Left lung (tissue), 10 donors: ENCODE measurements around the gene RANBP17. TPM values are rescaled to one million over a fixed set of nuclear protein-coding genes. Genes with fewer than 3 reads are reported as not detected.
A peak's percentile ranks its signal among the peaks of the same experiment; 100 is the strongest.

Source experiments
- ATAC-seq: fragments of 200-7000 bp; cut with Tn5 transposase; one replicate; pipeline ENCODE4 v1.9.1; 2020; ENCODE audit warnings: moderate library complexity
- DNase-seq, 4 donors: peaks; one replicate each; pipeline ENCODE4 v3.0.0-alpha.2; 2013 to 2020
- H3K27ac ChIP-seq, 2 donors: fragments of 200-600 bp; sonication (generic) in 1 of 2; one replicate each; pipeline versions ENCODE4 v1.5.0 to v1.8.0; 2020 to 2021
- H3K27me3 ChIP-seq, 2 donors: fragments of 200-600 bp; sonication (generic) in 1 of 2; one replicate each; pipeline versions ENCODE4 v1.5.0 to v1.8.0; 2020 to 2021
- H3K36me3 ChIP-seq, 2 donors: fragments of 200-600 bp; sonication (generic) in 1 of 2; one replicate each; pipeline versions ENCODE4 v1.5.0 to v1.8.0; 2020 to 2021
- H3K4me1 ChIP-seq, 2 donors: fragments of 200-600 bp; one replicate each; pipeline ENCODE4 v1.8.0; 2021
- H3K4me3 ChIP-seq, 2 donors: fragments of 200-600 bp; sonication (generic) in 1 of 2; one replicate each; pipeline versions ENCODE4 v1.5.0 to v1.8.0; 2020 to 2021; ENCODE audit warnings: mild to moderate bottlenecking in 1 of 2
- H3K9me3 ChIP-seq, 2 donors: fragments of 200-600 bp; sonication (generic) in 1 of 2; one replicate each; pipeline versions ENCODE4 v1.5.0 to v1.8.0; 2020 to 2021
- CTCF ChIP-seq, 2 donors: fragments of 200-600 bp; sonication (generic) in 1 of 2; IDR thresholded peaks; one replicate each; pipeline versions ENCODE4 v1.5.0 to v1.8.0; 2021; ENCODE audit warnings: antibody characterized with exemption in 2 of 2
- intact Hi-C, 2 donors: fragments of 100-400 bp; cut with DNase I; formaldehyde crosslinking; loops; one replicate each; pipeline versions ENCODE4 v1.11.2 to v1.14.2; 2022
- polyA plus RNA-seq, 6 donors: library from polyadenylated mRNA; unstranded; fragments of 120-200 nt; gene quantifications; one replicate each; pipeline ENCODE4 v1.2.1, GENCODE V29; 2013; ENCODE audit not compliant: insufficient read length in 6 of 6
- total RNA-seq, 2 donors: library from RNA; stranded (reverse); fragmentation: NEBNext Ultra II Directional; extraction: Animal tissue kit (Norgen Biotek cat#: 25700); gene quantifications; one replicate each; pipeline ENCODE4 v1.2.1, GENCODE V29; 2021
- donor health status: DM: no; HTN: yes; CAD: no.
- donor health status: DM: no; HTN: no; CAD: no.

RANBP17 gene
- total and polyA plus RNA-seq, 8 donors = 17.0 to 44.5 (median 33.7) TPM

DNA sequence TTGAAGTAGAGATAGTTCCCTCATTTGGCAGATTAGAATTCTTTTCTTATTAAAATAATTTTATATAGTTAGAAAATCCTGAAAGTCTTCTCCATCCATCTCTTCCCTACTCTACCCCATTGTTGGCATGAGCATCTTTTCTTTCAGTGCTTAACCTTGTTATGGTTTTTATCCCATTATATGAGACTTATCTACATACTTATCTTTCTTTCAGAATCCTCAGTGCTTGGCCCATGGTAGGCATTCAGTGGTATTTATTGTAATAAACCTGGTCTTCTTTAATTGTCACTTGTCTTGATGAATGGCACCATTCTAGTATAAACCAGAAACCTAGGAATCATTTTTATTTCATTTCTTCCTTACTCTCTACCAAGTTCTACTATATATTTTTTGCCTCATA, 277.4 kb downstream of the RANBP17 start:
- intact Hi-C loops = no loop called here
- ATAC-seq = no peak

DNA sequence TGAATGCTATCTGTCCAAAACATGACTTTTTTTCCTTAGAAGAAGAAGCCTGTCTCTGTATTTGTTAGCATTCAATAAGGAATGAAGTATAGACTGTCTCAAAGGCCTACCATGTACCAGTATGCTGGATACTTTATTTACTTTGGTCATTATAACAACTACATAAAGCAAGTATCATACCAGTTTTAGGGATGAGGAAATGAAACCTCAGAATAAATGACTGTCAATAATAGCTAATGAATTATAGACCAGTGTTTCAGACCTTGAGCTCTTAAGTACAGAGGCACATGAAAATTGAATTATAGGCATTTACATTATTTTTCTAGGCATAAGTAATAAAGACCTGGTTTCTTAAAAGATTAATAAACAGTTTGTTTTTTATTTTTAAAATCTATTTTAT, 280.8 kb downstream of the RANBP17 start:
- H3K27ac ChIP-seq = no peak overlapping the region
- H3K4me1 ChIP-seq = no peaks in the 10 kb centered on the region
- ATAC-seq = no peak
- H3K4me3 ChIP-seq = no peak overlapping the region
- no peak for DNase-seq
- intact Hi-C loops = no loop called here
- no peaks in the 10 kb centered on the region for H3K9me3 ChIP-seq
- no peaks in the 10 kb centered on the region for H3K27me3 ChIP-seq
- H3K36me3 ChIP-seq = no peaks in the 10 kb centered on the region
- no peak for TF ChIP-seq CTCF (IDR thresholded peaks at IDR 0.05)

More for the DNA sequence above, 277.4 kb downstream of the RANBP17 start:
- no peaks in the 10 kb centered on the region for H3K9me3 ChIP-seq
- H3K36me3 ChIP-seq = no peaks in the 10 kb centered on the region
- TF ChIP-seq CTCF (IDR thresholded peaks at IDR 0.05) = no peak
- no peaks in the 10 kb centered on the region for H3K27me3 ChIP-seq
- H3K4me1 ChIP-seq = no peaks in the 10 kb centered on the region
- H3K4me3 ChIP-seq = no peak overlapping the region
- H3K27ac ChIP-seq = no peak overlapping the region
- no peak for DNase-seq

GRCh38 chr5:171143171-171143570, 281.4 kb downstream of the RANBP17 start:
- no peak for DNase-seq
- no peaks in the 10 kb centered on the region for H3K9me3 ChIP-seq
- intact Hi-C loops = no loop called here
- no peak overlapping the region for H3K27ac ChIP-seq
- TF ChIP-seq CTCF (IDR thresholded peaks at IDR 0.05) = no peak
- no peaks in the 10 kb centered on the region for H3K36me3 ChIP-seq
- ATAC-seq = peak; percentile 84
- H3K27me3 ChIP-seq = no peaks in the 10 kb centered on the region
- no peaks in the 10 kb centered on the region for H3K4me1 ChIP-seq
- H3K4me3 ChIP-seq = no peak overlapping the region

DNA sequence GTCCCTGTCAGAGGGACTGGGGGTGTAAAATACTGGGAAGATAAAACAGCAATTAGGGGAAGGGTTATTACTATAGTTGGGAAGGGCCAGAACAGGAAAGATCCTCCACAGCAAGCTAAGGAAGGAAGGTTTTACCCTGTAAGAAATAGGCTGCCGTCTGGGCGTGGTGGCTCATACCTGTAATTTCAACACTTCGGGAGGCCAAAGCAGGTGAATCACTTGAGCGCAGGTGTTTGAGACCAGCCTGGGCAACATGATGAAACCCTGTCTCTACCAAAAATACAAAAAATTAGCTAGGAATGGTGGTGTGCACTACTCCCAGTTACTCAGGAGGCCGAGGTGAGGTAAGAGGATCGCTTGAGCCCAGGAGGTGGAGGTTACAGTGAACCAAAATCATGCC, 282.1 kb downstream of the RANBP17 start:
- Histone ChIP-seq H3K27ac (no peak overlapping the region), H3K9me3 (no peaks in the 10 kb centered on the region), H3K36me3 (no peaks in the 10 kb centered on the region), H3K27me3 (no peaks in the 10 kb centered on the region), H3K4me3 (no peak overlapping the region), H3K4me1 (no peaks in the 10 kb centered on the region)
- ATAC-seq (no peak), DNase-seq (no peak)
- intact Hi-C loops = no loop called here
- TF ChIP-seq CTCF (IDR thresholded peaks at IDR 0.05) = no peak

GRCh38 chr5:171149333-171149732, 287.5 kb downstream of the RANBP17 start:
- H3K9me3 ChIP-seq = no peaks in the 10 kb centered on the region
- H3K4me1 ChIP-seq = no peaks in the 10 kb centered on the region
- H3K36me3 ChIP-seq = no peaks in the 10 kb centered on the region
- no peak for TF ChIP-seq CTCF (IDR thresholded peaks at IDR 0.05)
- H3K4me3 ChIP-seq = no peak overlapping the region
- DNase-seq = no peak
- intact Hi-C loops = no loop called here
- ATAC-seq = no peak
- H3K27ac ChIP-seq = no peak overlapping the region
- no peaks in the 10 kb centered on the region for H3K27me3 ChIP-seq
